HEK293 (cell line): ENCODE results near the gene F2RL3.

Source experiments
- REST ChIP-seq: fragments of 450-650 bp; formaldehyde crosslinking; IDR thresholded peaks from 2 replicates; pipeline ENCODE4 v1.5.1; 2016; ENCODE audit warnings: missing biosample characterization, missing genetic modification characterization
- SP2 ChIP-seq: fragments of 450-650 bp; formaldehyde crosslinking; IDR thresholded peaks from 2 replicates; pipeline ENCODE4 v1.5.1; 2016; ENCODE audit warnings: missing biosample characterization, missing genetic modification characterization
- ZBTB8A ChIP-seq: fragments of 450-650 bp; formaldehyde crosslinking; IDR thresholded peaks from 2 replicates; pipeline ENCODE4 v1.5.1; 2016; ENCODE audit warnings: missing biosample characterization, missing genetic modification characterization

- no peak for TF ChIP-seq ZBTB8A
- TF ChIP-seq REST (tag by site-specific recombination): no peak
- no peak for TF ChIP-seq SP2 (tag by site-specific recombination)
Observed at GRCh38 chr19:16841391-16841926, 47.3 kb upstream of the F2RL3 start.
